ENCODE measurements around the gene TMEM203.

TMEM203 gene

DNA sequence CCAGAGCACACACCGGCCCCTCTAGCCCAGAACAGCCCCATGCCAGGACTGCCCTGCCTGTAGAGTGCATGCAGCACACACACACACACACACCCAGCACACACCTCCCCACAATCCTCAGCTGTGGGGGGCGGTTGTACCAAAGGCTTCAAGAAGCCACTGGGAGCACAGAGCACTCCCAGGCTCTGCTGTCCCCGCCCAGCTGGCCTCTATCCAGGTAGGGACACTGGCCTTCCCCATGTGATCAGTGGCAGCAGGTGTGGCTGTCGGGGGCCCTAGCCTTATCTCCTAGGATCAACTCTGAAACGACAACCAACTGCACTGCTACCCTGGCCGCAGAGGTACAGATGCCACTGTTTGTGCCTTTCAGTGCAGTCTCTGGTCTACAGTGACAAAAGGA, 19.1 kb downstream of the TMEM203 start:
- no peak for TF ChIP-seq ZFX (IDR thresholded peaks at IDR 0.05)
- TF ChIP-seq CTCF (conservative IDR thresholded peaks at IDR 0.05), result no peak
- no peak overlapping the region for H3K27ac ChIP-seq

GRCh38 chr9:137185921-137186320, 19.5 kb downstream of the TMEM203 start:
- no peak overlapping the region for H3K27ac ChIP-seq
- TF ChIP-seq CTCF (conservative IDR thresholded peaks at IDR 0.05) (no peak), ZFX (IDR thresholded peaks at IDR 0.05) (no peak)

GRCh38 chr9:137184881-137185660, 20.4 kb downstream of the TMEM203 start:
- TF ChIP-seq ZFX (IDR thresholded peaks at IDR 0.05), result no peak
- TF ChIP-seq CTCF (conservative IDR thresholded peaks at IDR 0.05), result no peak
- H3K27ac ChIP-seq, result no peak overlapping the region

DNA sequence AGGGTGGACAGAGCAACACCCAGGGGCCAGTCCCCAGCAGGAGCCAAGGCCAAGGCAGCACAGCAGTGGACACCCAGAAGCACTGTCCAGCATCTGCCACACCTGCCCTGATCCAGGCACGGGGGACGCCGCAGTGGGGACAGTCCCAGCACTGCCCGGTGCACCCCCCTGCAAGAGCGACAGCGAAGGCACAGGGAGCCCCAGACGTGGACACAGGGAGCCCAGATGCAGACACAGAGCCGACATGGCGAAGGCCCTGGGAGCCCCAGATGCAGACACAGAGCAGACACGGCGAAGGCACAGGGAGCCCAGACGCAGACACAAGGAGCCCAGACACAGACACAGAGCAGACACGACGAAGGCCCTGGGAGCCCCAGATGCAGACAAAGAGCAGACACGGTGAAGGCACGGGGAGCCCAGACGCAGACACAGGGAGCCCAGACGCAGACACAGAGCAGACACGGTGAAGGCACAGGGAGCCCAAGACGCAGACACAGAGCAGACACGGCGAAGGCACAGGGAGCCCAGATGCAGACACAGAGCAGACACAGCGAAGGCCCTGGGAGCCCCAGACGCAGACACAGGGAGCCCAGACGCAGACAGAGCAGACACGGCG, 21.4 kb downstream of the TMEM203 start:
- H3K27ac ChIP-seq, result no peak overlapping the region
- TF ChIP-seq CTCF (conservative IDR thresholded peaks at IDR 0.05) (no peak), ZFX (IDR thresholded peaks at IDR 0.05) (no peak)

- H3K27ac ChIP-seq, result no peak overlapping the region
- no peak for TF ChIP-seq CTCF (conservative IDR thresholded peaks at IDR 0.05)
- no peak for TF ChIP-seq ZFX (IDR thresholded peaks at IDR 0.05)
These were observed 22.6 kb downstream of the TMEM203 start for GRCh38 chr9:137182836-137183235.

- TF ChIP-seq ZFX (IDR thresholded peaks at IDR 0.05) (no peak), CTCF (conservative IDR thresholded peaks at IDR 0.05) (no peak)
These were observed 23.8 kb downstream of the TMEM203 start for GRCh38 chr9:137181680-137182079.

DNA sequence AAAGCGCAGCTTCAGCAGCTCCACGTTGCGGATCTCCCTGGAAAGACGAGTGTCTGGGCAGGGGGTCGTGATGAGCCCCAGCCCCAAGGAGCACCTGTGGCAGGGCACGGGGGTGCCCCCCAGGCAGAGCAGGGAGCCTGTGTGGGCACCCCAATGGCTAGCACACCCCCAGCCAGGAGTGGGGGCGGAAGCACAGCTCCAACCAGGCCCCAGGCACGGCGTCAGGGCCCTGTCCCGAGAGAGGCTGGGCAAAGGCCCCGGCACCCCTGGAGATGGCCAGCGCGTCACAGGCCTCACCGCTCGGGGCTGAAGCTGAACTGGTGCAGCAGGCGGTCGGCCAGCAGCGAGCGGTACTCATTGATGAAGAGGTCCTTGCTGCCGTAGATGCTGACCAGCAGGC, 25.0 kb downstream of the TMEM203 start:
- TF ChIP-seq ZFX (IDR thresholded peaks at IDR 0.05) (no peak), CTCF (conservative IDR thresholded peaks at IDR 0.05) (no peak)
- H3K27ac ChIP-seq, result no peak overlapping the region

More at GRCh38 chr9:137181680-137182079, 23.8 kb downstream of the TMEM203 start:
- no peak overlapping the region for H3K27ac ChIP-seq
